ENCODE data around the gene NNT. TPM values are rescaled to one million over a fixed set of nuclear protein-coding genes. Genes with fewer than 3 reads are reported as not detected.
"Not testable (repeated sequence)": the region's sequence is repeated elsewhere in the genome, so short reads cannot be mapped to it uniquely, and the experiment has no call there.

The NNT gene
- polyA plus RNA-seq, 1 donor (not counting 4 experiments of a cell fraction or from before 2014, with no cell fraction given) = 23.3 TPM

DNA sequence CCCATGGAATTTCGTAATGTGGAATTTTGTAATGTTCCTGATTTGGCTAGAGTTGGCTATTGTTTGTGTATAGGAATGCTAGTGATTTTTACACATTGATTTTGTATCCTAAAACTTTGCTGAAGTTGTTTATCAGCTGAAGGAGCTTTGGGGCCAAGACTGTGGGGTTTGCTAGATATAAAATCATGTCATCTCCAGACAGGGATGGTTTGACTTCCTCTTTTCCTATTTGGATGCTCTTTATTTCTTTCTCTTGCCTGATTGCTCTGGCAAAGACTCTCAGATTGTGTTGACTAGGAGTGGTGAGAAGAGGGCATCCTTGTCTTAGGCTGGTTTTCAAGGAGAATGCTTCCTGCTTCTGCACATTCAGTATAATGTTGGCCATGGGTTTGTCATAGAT lies 91.0 kb downstream of the NNT start:
- DNase-seq (ENCODE audit: low read depth, low spot score) (no peak), FAIRE-seq (no peak)
- H3K27me3 ChIP-seq (ENCODE audit: control insufficient read depth, extremely low read depth, insufficient read depth, low read length) = no peaks in the 10 kb centered on the region
- no peak overlapping the region for H3K4me2 ChIP-seq (ENCODE audit: control insufficient read depth, extremely low read depth, insufficient read depth, low read depth, low read length)
- H3K27ac ChIP-seq (ENCODE audit: control insufficient read depth, insufficient read depth, low read length) = no peak overlapping the region
- no peaks in the 10 kb centered on the region for H3K4me1 ChIP-seq (ENCODE audit: control insufficient read depth, extremely low read depth, insufficient read depth, low read length)
- no peak overlapping the region for H3K9ac ChIP-seq (ENCODE audit: control insufficient read depth, extremely low read depth, insufficient read depth, low read length)
- no peak overlapping the region for H2AFZ ChIP-seq (ENCODE audit: control insufficient read depth, low read length)
- dilution Hi-C loops (cut with MboI; ENCODE audit: extremely low pct_ligation_motif_present, low sequenced_read_pairs) = no loop called here
- no peak overlapping the region for H3K4me3 ChIP-seq (ENCODE audit: control insufficient read depth in 2 of 3, extremely low read depth in 1 of 3, insufficient read depth in 2 of 3, low read depth in 1 of 3, low read length in 3 of 3)
- no peaks in the 10 kb centered on the region for H3K79me2 ChIP-seq (ENCODE audit: control insufficient read depth, insufficient read depth, low read length)
- no peaks in the 10 kb centered on the region for H3K9me3 ChIP-seq (ENCODE audit: control insufficient read depth, low read depth, low read length)
- no peaks in the 10 kb centered on the region for H3K9me1 ChIP-seq (ENCODE audit: control insufficient read depth, extremely low read depth, insufficient read depth, low read length)
- H4K20me1 ChIP-seq (ENCODE audit: control insufficient read depth, extremely low read depth, insufficient read depth, low read length) = no peaks in the 10 kb centered on the region
- H3K36me3 ChIP-seq (ENCODE audit: control insufficient read depth in 2 of 2, extremely low read depth in 1 of 2, insufficient read depth in 2 of 2, low read length in 2 of 2) = no peaks in the 10 kb centered on the region
- TF ChIP-seq EZH2 (IDR thresholded peaks at IDR 0.05; ENCODE audit: low read length) = no peak
- TF ChIP-seq, protein P1, sequence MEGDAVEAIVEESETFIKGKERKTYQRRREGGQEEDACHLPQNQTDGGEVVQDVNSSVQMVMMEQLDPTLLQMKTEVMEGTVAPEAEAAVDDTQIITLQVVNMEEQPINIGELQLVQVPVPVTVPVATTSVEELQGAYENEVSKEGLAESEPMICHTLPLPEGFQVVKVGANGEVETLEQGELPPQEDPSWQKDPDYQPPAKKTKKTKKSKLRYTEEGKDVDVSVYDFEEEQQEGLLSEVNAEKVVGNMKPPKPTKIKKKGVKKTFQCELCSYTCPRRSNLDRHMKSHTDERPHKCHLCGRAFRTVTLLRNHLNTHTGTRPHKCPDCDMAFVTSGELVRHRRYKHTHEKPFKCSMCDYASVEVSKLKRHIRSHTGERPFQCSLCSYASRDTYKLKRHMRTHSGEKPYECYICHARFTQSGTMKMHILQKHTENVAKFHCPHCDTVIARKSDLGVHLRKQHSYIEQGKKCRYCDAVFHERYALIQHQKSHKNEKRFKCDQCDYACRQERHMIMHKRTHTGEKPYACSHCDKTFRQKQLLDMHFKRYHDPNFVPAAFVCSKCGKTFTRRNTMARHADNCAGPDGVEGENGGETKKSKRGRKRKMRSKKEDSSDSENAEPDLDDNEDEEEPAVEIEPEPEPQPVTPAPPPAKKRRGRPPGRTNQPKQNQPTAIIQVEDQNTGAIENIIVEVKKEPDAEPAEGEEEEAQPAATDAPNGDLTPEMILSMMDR (optimal IDR thresholded peaks at IDR 0.05 in 1 of 3, IDR thresholded peaks at IDR 0.05 in 1 of 3, conservative IDR thresholded peaks at IDR 0.05 in 1 of 3; ENCODE audit: extremely low read depth in 1 of 3, insufficient read depth in 2 of 3, low read length in 3 of 3) = no peak

DNA sequence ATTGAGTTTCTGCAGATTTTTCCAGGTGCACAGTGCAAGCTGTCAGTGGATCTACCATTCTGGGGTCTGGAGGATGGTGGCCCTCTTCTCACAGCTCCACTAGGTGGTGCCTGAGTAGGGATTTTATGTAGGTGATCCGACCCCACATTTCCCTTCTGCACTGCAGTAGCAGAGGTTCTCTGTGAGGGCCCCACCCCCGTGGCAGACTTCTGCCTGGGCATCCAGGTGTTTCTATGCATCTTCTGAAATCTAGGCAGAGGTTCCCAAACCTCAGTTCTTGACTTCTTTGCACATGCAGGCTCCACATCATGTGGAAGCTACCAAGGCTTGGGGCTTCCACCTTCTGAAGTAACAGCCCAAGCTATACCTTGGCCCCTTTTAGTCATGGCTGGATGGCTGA lies 93.5 kb downstream of the NNT start:
- H3K27ac ChIP-seq (ENCODE audit: control insufficient read depth, insufficient read depth, low read length); H3K4me3 ChIP-seq (ENCODE audit: control insufficient read depth in 2 of 3, extremely low read depth in 1 of 3, insufficient read depth in 2 of 3, low read depth in 1 of 3, low read length in 3 of 3); H4K20me1 ChIP-seq (ENCODE audit: control insufficient read depth, extremely low read depth, insufficient read depth, low read length); H3K4me2 ChIP-seq (ENCODE audit: control insufficient read depth, extremely low read depth, insufficient read depth, low read depth, low read length); H3K36me3 ChIP-seq (ENCODE audit: control insufficient read depth in 2 of 2, extremely low read depth in 1 of 2, insufficient read depth in 2 of 2, low read length in 2 of 2); H3K27me3 ChIP-seq (ENCODE audit: control insufficient read depth, extremely low read depth, insufficient read depth, low read length); DNase-seq (ENCODE audit: low read depth, low spot score); FAIRE-seq; H3K4me1 ChIP-seq (ENCODE audit: control insufficient read depth, extremely low read depth, insufficient read depth, low read length); H2AFZ ChIP-seq (ENCODE audit: control insufficient read depth, low read length); H3K9me3 ChIP-seq (ENCODE audit: control insufficient read depth, low read depth, low read length); dilution Hi-C loops (cut with MboI; ENCODE audit: extremely low pct_ligation_motif_present, low sequenced_read_pairs); H3K9ac ChIP-seq (ENCODE audit: control insufficient read depth, extremely low read depth, insufficient read depth, low read length); H3K79me2 ChIP-seq (ENCODE audit: control insufficient read depth, insufficient read depth, low read length); H3K9me1 ChIP-seq (ENCODE audit: control insufficient read depth, extremely low read depth, insufficient read depth, low read length): not testable (repeated sequence)

DNA sequence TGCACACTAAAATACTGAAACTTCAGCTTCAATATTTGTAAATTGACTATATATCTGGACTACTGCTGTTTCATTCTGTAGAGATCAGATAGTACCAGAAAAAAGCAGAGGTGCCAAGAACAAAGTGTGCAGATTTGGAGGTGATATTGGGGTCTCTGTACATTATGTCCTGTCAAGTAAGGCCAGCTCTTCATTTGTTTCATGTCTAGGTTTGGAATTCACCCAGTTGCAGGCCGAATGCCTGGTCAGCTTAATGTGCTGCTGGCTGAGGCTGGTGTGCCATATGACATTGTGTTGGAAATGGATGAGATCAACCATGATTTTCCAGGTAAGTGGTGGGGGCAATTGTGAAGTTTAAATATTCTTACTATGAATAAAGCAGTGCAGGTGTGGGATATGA lies 96.9 kb downstream of the NNT start:
- Histone ChIP-seq H3K79me2 (ENCODE audit: control insufficient read depth, insufficient read depth, low read length) (no peaks in the 10 kb centered on the region), H3K36me3 (ENCODE audit: control insufficient read depth in 2 of 2, extremely low read depth in 1 of 2, insufficient read depth in 2 of 2, low read length in 2 of 2) (no peaks in the 10 kb centered on the region), H3K4me1 (ENCODE audit: control insufficient read depth, extremely low read depth, insufficient read depth, low read length) (no peaks in the 10 kb centered on the region), H3K4me3 (ENCODE audit: control insufficient read depth in 2 of 3, extremely low read depth in 1 of 3, insufficient read depth in 2 of 3, low read depth in 1 of 3, low read length in 3 of 3) (no peak overlapping the region), H3K9me3 (ENCODE audit: control insufficient read depth, low read depth, low read length) (no peaks in the 10 kb centered on the region), H3K27ac (ENCODE audit: control insufficient read depth, insufficient read depth, low read length) (no peak overlapping the region), H3K9me1 (ENCODE audit: control insufficient read depth, extremely low read depth, insufficient read depth, low read length) (no peaks in the 10 kb centered on the region), H3K9ac (ENCODE audit: control insufficient read depth, extremely low read depth, insufficient read depth, low read length) (no peak overlapping the region), H2AFZ (ENCODE audit: control insufficient read depth, low read length) (no peak overlapping the region), H4K20me1 (ENCODE audit: control insufficient read depth, extremely low read depth, insufficient read depth, low read length) (no peaks in the 10 kb centered on the region), H3K27me3 (ENCODE audit: control insufficient read depth, extremely low read depth, insufficient read depth, low read length) (no peaks in the 10 kb centered on the region), H3K4me2 (ENCODE audit: control insufficient read depth, extremely low read depth, insufficient read depth, low read depth, low read length) (no peak overlapping the region)
- TF ChIP-seq, protein P1 (optimal IDR thresholded peaks at IDR 0.05 in 1 of 3, IDR thresholded peaks at IDR 0.05 in 1 of 3, conservative IDR thresholded peaks at IDR 0.05 in 1 of 3; ENCODE audit: extremely low read depth in 1 of 3, insufficient read depth in 2 of 3, low read length in 3 of 3) = no peak
- TF ChIP-seq EZH2 (IDR thresholded peaks at IDR 0.05; ENCODE audit: low read length) = no peak
- dilution Hi-C loops (cut with MboI; ENCODE audit: extremely low pct_ligation_motif_present, low sequenced_read_pairs) = no loop called here
- DNase-seq (ENCODE audit: low read depth, low spot score) (no peak), FAIRE-seq (no peak)

All from keratinocyte (primary cell).